Suprapubic skin (tissue), 4 donors: ENCODE measurements around the gene ACO1.

Experiments
- EP300 ChIP-seq: sonication (generic); formaldehyde crosslinking; IDR thresholded peaks from one replicate; pipeline ENCODE4 v1.6.1; 2017; ENCODE audit warnings: antibody characterized with exemption
- POLR2AphosphoS5 ChIP-seq, 3 donors: sonication (generic); formaldehyde crosslinking; IDR thresholded peaks; one replicate each; pipeline ENCODE4 v1.6.1; 2017; ENCODE audit warnings: antibody characterized with exemption in 3 of 3

- TF ChIP-seq EP300 (no peak), POLR2AphosphoS5 (IDR thresholded peaks at IDR 0.05) (no peak)
Observed at GRCh38 chr9:32378993-32379729, 5.3 kb upstream of the ACO1 start.
